Esophagus muscularis mucosa (tissue), 4 donors: ENCODE results near the gene BCL11B.

Source experiments
- CTCF ChIP-seq, 3 experiments: fragments of 200-600 bp in 2 of 3; fragments of 450-650 bp in 1 of 3; sonication (generic) in 2 of 3; IDR thresholded peaks; one replicate each; pipeline ENCODE4 v1.5.1; 2017 to 2019; ENCODE audit warnings: antibody characterized with exemption in 3 of 3, mild to moderate bottlenecking in 2 of 3, moderate library complexity in 1 of 3
- EP300 ChIP-seq: sonication (generic); formaldehyde crosslinking; IDR thresholded peaks from one replicate; pipeline ENCODE4 v1.6.1; 2017; ENCODE audit warnings: antibody characterized with exemption
- POLR2A ChIP-seq: fragments of 450-650 bp; IDR thresholded peaks from one replicate; pipeline ENCODE4 v1.6.1; 2017; ENCODE audit warnings: antibody characterized with exemption, moderate library complexity, mild to moderate bottlenecking, low read depth
- POLR2AphosphoS5 ChIP-seq, 2 donors: sonication (generic); formaldehyde crosslinking; IDR thresholded peaks; one replicate each; pipeline ENCODE4 v1.6.1; 2017; ENCODE audit warnings: antibody characterized with exemption in 2 of 2

GRCh38 chr14:99282261-99283050 is 10.5 kb upstream of the BCL11B start:
- no peak for TF ChIP-seq CTCF (IDR thresholded peaks at IDR 0.05)
- TF ChIP-seq POLR2A = no peak
- no peak for TF ChIP-seq POLR2AphosphoS5 (IDR thresholded peaks at IDR 0.05)
- no peak for TF ChIP-seq EP300
